ENCODE data around the gene MRTFB. TPM values are rescaled to one million over a fixed set of nuclear protein-coding genes. Genes with fewer than 3 reads are reported as not detected.
A peak's percentile ranks its signal among the peaks of the same experiment; 100 is the strongest.

MRTFB gene
- total RNA-seq, 1 experiment from 2014 or later, result 12.1 TPM

- no peaks in the 10 kb centered on the region for H3K9me3 ChIP-seq (replicated peaks)
- H3K36me3 ChIP-seq, result 0 out of 2 replicates have a peak, but pooled peaks cover 2% of the 10 kb centered on the region
- H3K4me3 ChIP-seq, result no peak overlapping the region
- DNase-seq (ENCODE audit: low read depth in 1 of 2, low spot score in 2 of 2), result no peak
- no peaks in the 10 kb centered on the region for H3K27me3 ChIP-seq (replicated peaks)
- H3K27ac ChIP-seq, result no peak overlapping the region
- peaks cover 29% of the 10 kb centered on the region for H3K4me1 ChIP-seq (replicated peaks)
Measured at GRCh38 chr16:14198572-14198971, 127.5 kb downstream of the MRTFB start.

- Histone ChIP-seq H3K27ac (no peak overlapping the region), H3K9me3 (replicated peaks) (no peaks in the 10 kb centered on the region), H3K27me3 (replicated peaks) (no peaks in the 10 kb centered on the region), H3K4me3 (no peak overlapping the region), H3K4me1 (replicated peaks) (peaks cover 29% of the 10 kb centered on the region), H3K36me3 (0 out of 2 replicates have a peak, but pooled peaks cover 2% of the 10 kb centered on the region)
- DNase-seq (ENCODE audit: low read depth in 1 of 2, low spot score in 2 of 2), result no peak
Measured at GRCh38 chr16:14199199-14199598, 128.1 kb downstream of the MRTFB start.

- DNase-seq (ENCODE audit: low read depth in 1 of 2, low spot score in 2 of 2), result peak in 1 of 2 experiments; percentile 30
- Histone ChIP-seq H3K27me3 (replicated peaks) (no peaks in the 10 kb centered on the region), H3K36me3 (0 out of 2 replicates have a peak, but pooled peaks cover 2% of the 10 kb centered on the region), H3K9me3 (replicated peaks) (no peaks in the 10 kb centered on the region), H3K4me1 (replicated peaks) (peaks cover 29% of the 10 kb centered on the region), H3K4me3 (no peak overlapping the region), H3K27ac (no peak overlapping the region)
Measured at GRCh38 chr16:14199624-14200023, 128.5 kb downstream of the MRTFB start.

GRCh38 chr16:14202095-14202494 lies 131.0 kb downstream of the MRTFB start:
- no peaks in the 10 kb centered on the region for H3K9me3 ChIP-seq (replicated peaks)
- no peak overlapping the region for H3K4me3 ChIP-seq
- no peak for DNase-seq (ENCODE audit: low read depth in 1 of 2, low spot score in 2 of 2)
- no peaks in the 10 kb centered on the region for H3K27me3 ChIP-seq (replicated peaks)
- no peaks in the 10 kb centered on the region for H3K36me3 ChIP-seq
- H3K27ac ChIP-seq, result no peak overlapping the region
- peaks cover 16% of the 10 kb centered on the region for H3K4me1 ChIP-seq (replicated peaks)

GRCh38 chr16:14202697-14203096 lies 131.6 kb downstream of the MRTFB start:
- no peaks in the 10 kb centered on the region for H3K36me3 ChIP-seq
- DNase-seq (ENCODE audit: low read depth in 1 of 2, low spot score in 2 of 2), result no peak
- H3K4me1 ChIP-seq (replicated peaks), result peaks cover 16% of the 10 kb centered on the region
- no peak overlapping the region for H3K4me3 ChIP-seq
- no peaks in the 10 kb centered on the region for H3K27me3 ChIP-seq (replicated peaks)
- no peak overlapping the region for H3K27ac ChIP-seq
- H3K9me3 ChIP-seq (replicated peaks), result no peaks in the 10 kb centered on the region

- Histone ChIP-seq H3K27ac (no peak overlapping the region), H3K4me3 (no peak overlapping the region), H3K9me3 (replicated peaks) (no peaks in the 10 kb centered on the region), H3K36me3 (no peaks in the 10 kb centered on the region), H3K27me3 (replicated peaks) (no peaks in the 10 kb centered on the region), H3K4me1 (replicated peaks) (peaks cover 16% of the 10 kb centered on the region)
- DNase-seq (ENCODE audit: low read depth in 1 of 2, low spot score in 2 of 2), result no peak
Measured at GRCh38 chr16:14203166-14203565, 132.0 kb downstream of the MRTFB start.

GRCh38 chr16:14205666-14206065 lies 134.5 kb downstream of the MRTFB start:
- Histone ChIP-seq H3K36me3 (no peaks in the 10 kb centered on the region), H3K4me1 (replicated peaks) (peaks cover 5% of the 10 kb centered on the region), H3K27ac (no peak overlapping the region), H3K27me3 (replicated peaks) (no peaks in the 10 kb centered on the region), H3K9me3 (replicated peaks) (no peaks in the 10 kb centered on the region), H3K4me3 (no peak overlapping the region)
- no peak for DNase-seq (ENCODE audit: low read depth in 1 of 2, low spot score in 2 of 2)

GRCh38 chr16:14211856-14212543 lies 140.9 kb downstream of the MRTFB start:
- no peaks in the 10 kb centered on the region for H3K27me3 ChIP-seq (replicated peaks)
- no peak for DNase-seq (ENCODE audit: low read depth in 1 of 2, low spot score in 2 of 2)
- H3K36me3 ChIP-seq, result no peaks in the 10 kb centered on the region
- no peaks in the 10 kb centered on the region for H3K9me3 ChIP-seq (replicated peaks)
- H3K27ac ChIP-seq, result no peak overlapping the region
- H3K4me1 ChIP-seq (replicated peaks), result no peaks in the 10 kb centered on the region
- no peak overlapping the region for H3K4me3 ChIP-seq

GRCh38 chr16:14215941-14216340 lies 144.8 kb downstream of the MRTFB start:
- no peak overlapping the region for H3K27ac ChIP-seq
- 0 out of 2 replicates have a peak, but pooled peaks cover 4% of the 10 kb centered on the region for H3K4me1 ChIP-seq (replicated peaks)
- no peak overlapping the region for H3K4me3 ChIP-seq
- H3K36me3 ChIP-seq, result peaks cover 14% of the 10 kb centered on the region
- H3K9me3 ChIP-seq (replicated peaks), result no peaks in the 10 kb centered on the region
- no peaks in the 10 kb centered on the region for H3K27me3 ChIP-seq (replicated peaks)
- DNase-seq (ENCODE audit: low read depth in 1 of 2, low spot score in 2 of 2), result no peak

- DNase-seq (ENCODE audit: low read depth in 1 of 2, low spot score in 2 of 2), result no peak
- Histone ChIP-seq H3K27me3 (replicated peaks) (no peaks in the 10 kb centered on the region), H3K36me3 (peaks cover 38% of the 10 kb centered on the region), H3K9me3 (replicated peaks) (no peaks in the 10 kb centered on the region; the same call in 1 of the 2 replicates), H3K27ac (no peak overlapping the region), H3K4me1 (replicated peaks) (0 out of 2 replicates have a peak, but pooled peaks cover 4% of the 10 kb centered on the region), H3K4me3 (no peak overlapping the region)
Measured at GRCh38 chr16:14219983-14220382, 148.9 kb downstream of the MRTFB start.

GRCh38 chr16:14223632-14224031 lies 152.5 kb downstream of the MRTFB start:
- Histone ChIP-seq H3K9me3 (replicated peaks) (no peaks in the 10 kb centered on the region; the same call in 1 of the 2 replicates), H3K4me1 (replicated peaks) (0 out of 2 replicates have a peak, but pooled peaks cover 4% of the 10 kb centered on the region), H3K27ac (no peak overlapping the region), H3K4me3 (no peak overlapping the region), H3K36me3 (peaks cover 32% of the 10 kb centered on the region), H3K27me3 (replicated peaks) (no peaks in the 10 kb centered on the region)
- DNase-seq (ENCODE audit: low read depth in 1 of 2, low spot score in 2 of 2), result no peak

GRCh38 chr16:14225457-14225856 lies 154.3 kb downstream of the MRTFB start:
- peaks cover 29% of the 10 kb centered on the region for H3K36me3 ChIP-seq
- H3K4me3 ChIP-seq, result no peak overlapping the region
- 0 out of 2 replicates have a peak, but pooled peaks cover 1% of the 10 kb centered on the region for H3K4me1 ChIP-seq (replicated peaks)
- no peaks in the 10 kb centered on the region; the same call in 1 of the 2 replicates for H3K9me3 ChIP-seq (replicated peaks)
- H3K27ac ChIP-seq, result no peak overlapping the region
- H3K27me3 ChIP-seq (replicated peaks), result no peaks in the 10 kb centered on the region; the same call in 1 of the 2 replicates
- DNase-seq (ENCODE audit: low read depth in 1 of 2, low spot score in 2 of 2), result no peak

- Histone ChIP-seq H3K36me3 (peaks cover 20% of the 10 kb centered on the region), H3K4me3 (no peak overlapping the region), H3K27me3 (replicated peaks) (no peaks in the 10 kb centered on the region; the same call in 1 of the 2 replicates), H3K9me3 (replicated peaks) (no peaks in the 10 kb centered on the region), H3K4me1 (replicated peaks) (no peaks in the 10 kb centered on the region), H3K27ac (no peak overlapping the region)
- DNase-seq (ENCODE audit: low read depth in 1 of 2, low spot score in 2 of 2), result no peak
Measured at GRCh38 chr16:14232106-14232864, 161.2 kb downstream of the MRTFB start.

- H3K27ac ChIP-seq, result no peak overlapping the region
- no peak overlapping the region for H3K4me3 ChIP-seq
- H3K36me3 ChIP-seq, result peaks cover 44% of the 10 kb centered on the region
- no peaks in the 10 kb centered on the region for H3K9me3 ChIP-seq (replicated peaks)
- no peak for DNase-seq (ENCODE audit: low read depth in 1 of 2, low spot score in 2 of 2)
- H3K27me3 ChIP-seq (replicated peaks), result no peaks in the 10 kb centered on the region
- no peaks in the 10 kb centered on the region for H3K4me1 ChIP-seq (replicated peaks)
Measured at GRCh38 chr16:14236401-14236800, 165.3 kb downstream of the MRTFB start.

All from SJSA1 (cell line).